ENCODE measurements around the gene PPP1R12A.
"Not testable (repeated sequence)": the region's sequence is repeated elsewhere in the genome, so short reads cannot be mapped to it uniquely, and the experiment has no call there.

Gene PPP1R12A

DNA sequence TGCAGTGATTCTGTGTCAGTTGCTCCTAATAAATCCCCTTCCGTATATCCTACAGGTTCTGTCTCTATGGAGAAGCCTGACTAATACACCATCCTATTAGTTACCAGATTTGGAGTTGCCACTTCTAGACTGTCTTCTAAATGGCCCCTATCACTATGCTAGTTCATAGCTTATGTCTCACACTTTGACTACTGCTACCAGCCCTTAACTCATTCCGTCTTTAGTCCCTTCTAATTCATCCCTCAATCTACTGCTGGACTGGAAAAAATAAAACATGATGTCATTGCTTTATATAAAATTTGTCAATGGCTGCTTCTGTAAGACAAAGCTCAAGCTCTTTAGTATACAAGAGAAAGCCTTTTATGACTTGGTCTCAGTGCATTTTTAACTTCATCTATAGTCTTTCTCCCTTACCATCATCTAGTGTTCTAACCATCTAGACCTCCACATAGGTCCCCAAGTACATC, 99.5 kb downstream of the PPP1R12A start:
- DNase-seq: no peak

DNA sequence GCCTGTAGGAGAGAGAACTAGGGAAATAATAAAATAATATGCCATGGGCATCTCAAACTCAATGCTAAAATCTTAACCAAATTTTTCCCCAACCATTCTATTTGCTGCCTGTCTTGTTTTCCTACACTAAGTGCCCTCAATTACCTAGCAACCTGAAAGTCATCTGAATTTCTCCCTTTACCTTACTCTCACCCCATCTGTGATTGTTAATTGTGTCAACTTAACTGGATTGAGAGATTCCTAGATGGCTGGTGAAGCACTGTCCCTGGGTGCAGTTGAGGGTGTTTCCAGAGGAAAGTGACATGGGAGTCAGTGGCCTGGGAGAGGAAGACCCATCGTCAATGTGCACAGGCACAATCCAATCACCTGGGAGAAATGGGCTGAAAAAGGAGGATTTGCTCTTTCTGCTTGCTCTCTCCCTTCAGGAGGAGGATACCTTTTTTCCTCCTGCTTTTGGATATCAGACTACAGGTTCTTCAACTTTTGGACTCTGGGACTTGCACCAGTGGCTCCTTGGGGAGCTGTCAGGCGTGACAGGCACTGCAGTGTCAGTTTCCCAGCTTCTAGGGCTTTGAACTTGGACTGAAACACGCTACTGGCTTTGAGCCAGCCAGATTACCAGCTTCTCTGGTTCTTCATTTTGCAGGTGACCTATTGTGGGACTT, 100.1 kb downstream of the PPP1R12A start:
- no peak for DNase-seq

- DNase-seq: no peak
These were observed 104.5 kb downstream of the PPP1R12A start for GRCh38 chr12:79830440-79830839.

DNA sequence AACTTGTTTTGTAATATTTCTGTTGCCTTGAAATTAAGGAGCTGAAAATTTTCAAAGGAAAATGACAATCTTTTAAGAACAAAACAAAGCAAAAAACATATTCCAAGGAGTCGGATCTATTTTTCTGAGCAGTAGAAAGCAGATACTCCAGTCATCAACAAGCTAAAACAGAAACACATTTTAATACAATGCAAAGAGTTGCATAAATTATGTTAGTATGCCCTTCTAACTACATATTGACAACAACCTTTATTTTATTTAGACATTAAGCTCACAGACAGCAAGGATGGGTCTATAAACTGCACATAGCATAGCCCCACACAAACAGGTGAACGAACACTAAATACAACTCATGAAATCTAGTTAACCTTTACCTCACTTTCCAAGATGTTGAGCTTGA, 106.0 kb downstream of the PPP1R12A start:
- no peak for DNase-seq

DNA sequence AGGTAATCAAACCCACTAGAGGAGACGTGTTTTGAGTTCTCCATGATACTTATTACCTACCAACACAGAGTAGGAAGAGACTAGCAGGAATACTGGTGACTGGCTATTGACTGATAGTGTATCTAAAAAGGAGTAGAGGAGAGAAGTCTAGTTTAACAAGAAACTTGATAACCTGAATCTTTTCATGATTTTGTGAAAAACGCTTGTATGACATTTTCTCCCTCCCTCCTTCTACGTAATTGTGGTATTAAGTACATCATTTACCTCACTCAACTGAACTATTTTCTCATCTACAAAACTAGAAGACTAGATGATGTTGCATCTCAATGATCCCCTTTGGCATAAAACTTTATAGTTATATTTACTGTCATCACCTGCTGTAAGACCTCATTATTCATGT, 107.4 kb downstream of the PPP1R12A start:
- no peak for DNase-seq

GRCh38 chr12:79826267-79827128, 108.4 kb downstream of the PPP1R12A start:
- DNase-seq: no peak

DNA sequence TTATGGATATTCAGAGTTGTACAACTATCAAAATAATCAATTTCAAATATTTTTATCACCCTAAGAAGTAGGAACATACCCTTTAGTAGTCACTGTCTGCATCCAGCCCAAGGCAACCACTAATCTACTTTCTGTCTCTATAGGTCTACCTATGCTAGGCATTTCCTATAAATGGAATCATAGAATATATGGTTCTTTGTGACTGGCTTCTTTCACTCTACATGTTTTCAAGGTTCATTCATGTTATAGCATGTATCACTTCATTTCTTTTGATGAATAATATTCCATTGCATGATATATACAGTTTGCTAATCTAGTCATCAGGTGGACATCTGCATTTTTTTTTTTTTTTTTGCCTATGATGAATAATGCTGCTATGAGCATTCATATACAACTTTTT, 112.4 kb downstream of the PPP1R12A start:
- no peak for DNase-seq

GRCh38 chr12:79818856-79819255, 116.0 kb downstream of the PPP1R12A start:
- DNase-seq: no peak

- not testable (repeated sequence) for DNase-seq
These were observed 150.4 kb downstream of the PPP1R12A start for GRCh38 chr12:79784366-79785065.

DNA sequence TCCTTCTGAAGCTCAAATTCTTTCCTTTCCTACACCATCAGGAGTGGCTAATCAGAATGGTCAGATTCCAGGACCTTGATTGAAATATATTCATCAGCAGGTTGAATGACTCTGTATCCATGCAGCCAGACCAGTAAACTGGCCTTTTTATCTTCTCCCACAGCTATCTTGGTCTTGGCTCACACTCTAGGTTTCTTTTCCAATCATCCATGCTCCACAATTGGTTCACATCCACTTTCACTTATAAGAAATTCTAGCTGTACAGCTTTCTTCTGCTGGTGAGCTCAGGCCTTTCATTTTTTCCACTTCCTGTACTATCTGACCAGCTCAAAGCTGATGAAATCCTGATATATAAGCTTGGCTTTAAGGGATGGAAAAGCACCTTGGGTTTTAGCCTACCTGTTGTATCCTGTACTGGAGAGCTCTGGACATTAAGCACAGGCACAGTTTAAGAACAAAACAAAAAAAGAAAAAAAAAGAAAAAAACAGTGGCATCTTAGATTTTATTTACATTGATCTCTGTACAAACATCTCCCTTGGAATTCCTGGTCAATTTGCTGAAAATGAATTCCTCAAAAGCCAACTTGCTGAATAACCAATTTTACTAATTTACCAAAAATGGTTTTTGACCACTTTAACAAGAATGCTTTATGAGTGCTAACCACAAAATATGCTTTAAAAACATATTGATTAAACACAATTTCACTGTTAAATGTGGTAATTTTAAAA, 152.6 kb downstream of the PPP1R12A start:
- DNase-seq: no peak

DNA sequence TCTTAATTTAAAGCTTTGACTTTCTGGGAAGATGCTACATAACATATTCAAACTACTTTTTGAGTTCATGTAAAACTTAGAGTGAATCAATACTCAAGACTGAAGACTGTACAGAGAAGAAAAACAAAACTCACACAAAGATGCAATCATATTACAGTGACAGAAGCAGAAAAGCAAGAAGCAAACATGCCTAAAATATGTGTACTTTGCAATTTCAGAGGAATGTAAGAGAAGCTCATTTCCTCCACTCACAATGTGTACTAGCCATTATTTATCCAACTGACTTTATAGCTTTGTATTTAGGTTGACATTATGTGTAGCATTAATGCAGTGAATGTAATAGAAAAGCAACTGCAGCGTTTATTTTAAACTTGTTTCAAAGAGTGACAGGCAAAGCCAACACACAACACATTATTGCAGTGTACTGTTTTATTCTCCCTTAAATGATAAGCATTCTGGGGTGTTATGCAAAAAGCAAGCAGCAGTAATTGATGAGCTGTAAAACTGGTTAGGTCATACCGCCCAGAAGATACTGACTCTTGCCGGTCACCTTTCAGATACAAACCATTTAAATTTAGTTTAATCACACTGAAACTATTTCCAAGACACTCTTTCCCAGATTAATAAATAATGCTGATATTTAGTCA, 156.0 kb downstream of the PPP1R12A start:
- no peak for DNase-seq

DNA sequence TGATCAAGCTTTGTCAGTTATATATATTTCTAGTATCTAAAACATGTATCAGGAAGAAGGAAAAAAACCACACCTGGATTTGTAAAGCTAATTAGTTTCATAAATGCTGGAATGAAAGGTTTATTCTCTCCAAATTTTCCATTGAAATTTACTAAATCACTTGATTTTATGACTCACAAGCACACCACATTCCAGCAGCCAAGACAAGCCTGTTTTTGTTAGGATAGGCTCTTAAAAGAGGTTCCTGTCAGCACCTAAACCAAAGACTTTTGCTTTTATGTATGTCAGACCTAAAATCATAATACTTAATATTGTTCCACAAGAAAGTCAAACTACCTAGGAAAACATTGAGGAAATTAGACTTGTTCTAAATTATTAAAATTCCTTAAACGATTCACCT, 158.8 kb downstream of the PPP1R12A start:
- DNase-seq: no peak

DNA sequence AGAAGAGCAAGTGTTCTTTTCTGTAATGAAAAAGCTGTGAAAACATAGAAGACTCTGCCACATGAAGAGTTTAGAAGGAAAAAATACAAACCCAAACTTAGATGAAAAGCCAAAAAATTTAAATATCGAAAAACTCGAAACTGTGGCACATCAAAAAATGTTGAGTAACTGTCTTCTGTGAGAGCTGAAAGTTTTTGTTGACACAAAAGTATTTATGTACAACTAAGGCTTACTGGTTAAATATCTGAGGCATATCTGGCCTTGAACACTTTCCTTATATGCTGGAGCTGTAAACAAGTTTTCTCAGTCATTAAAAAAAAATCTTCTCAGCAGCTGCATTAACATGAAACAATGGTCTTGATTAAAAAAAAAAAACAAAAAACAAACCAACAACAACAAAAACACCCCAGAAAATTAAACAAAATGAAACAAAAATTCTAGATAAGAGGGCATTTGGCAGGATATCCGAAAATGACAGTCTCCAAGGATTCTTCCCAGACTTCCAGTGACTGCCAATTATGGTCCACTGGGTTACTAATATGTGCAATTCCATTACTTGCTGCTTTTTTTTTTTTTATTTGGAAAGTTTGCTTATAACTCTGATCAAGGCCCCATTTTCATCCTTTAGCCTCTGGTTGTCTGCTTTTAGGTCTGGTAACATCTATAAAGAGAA, 159.4 kb downstream of the PPP1R12A start:
- DNase-seq: no peak

GRCh38 chr12:79773896-79774295, 161.0 kb downstream of the PPP1R12A start:
- DNase-seq: no peak

GRCh38 chr12:79769860-79770485, 164.9 kb downstream of the PPP1R12A start:
- DNase-seq: no peak

GRCh38 chr12:79769189-79769859, 165.6 kb downstream of the PPP1R12A start:
- DNase-seq: no peak

GRCh38 chr12:79766705-79767464, 168.0 kb downstream of the PPP1R12A start:
- no peak for DNase-seq

GRCh38 chr12:79765157-79765556, 169.7 kb downstream of the PPP1R12A start:
- DNase-seq: no peak

GRCh38 chr12:79764641-79765040, 170.3 kb downstream of the PPP1R12A start:
- no peak for DNase-seq

Measured in activated CD8-positive, alpha-beta memory T cell treated with anti-CD3 and anti-CD28 coated beads, Interleukin-2, amount 50 U/mL, for 48 hours (primary cell).